Astrocyte (in vitro differentiated cells and primary cell): ENCODE results near the gene MYCBPAP. TPM values are rescaled to one million over a fixed set of nuclear protein-coding genes. Genes with fewer than 3 reads are reported as not detected.

Experiments
- DNase-seq: peaks from one replicate; pipeline ENCODE4 v3.0.0-alpha.2; 2010; ENCODE audit warnings: low read depth
- FAIRE-seq: peaks from 2 replicates; lab custom pipeline; 2011; peaks lifted over from hg19 to GRCh38; lab: Jason Lieb, UNC
- H2AFZ ChIP-seq: 2 replicates; pipeline ENCODE4 v1.6.0; 2012; ENCODE audit warnings: low read depth, low read length, inconsistent platforms
- H3K27ac ChIP-seq: 2 replicates; pipeline ENCODE4 v1.5.1; 2011; ENCODE audit warnings: low read depth, low read length, inconsistent platforms
- H3K27me3 ChIP-seq: 2 replicates; pipeline ENCODE4 v1.6.0; 2011; ENCODE audit warnings: low read length, inconsistent platforms; ENCODE audit not compliant: insufficient read depth
- H3K36me3 ChIP-seq: 2 replicates; pipeline ENCODE4 v1.5.1; 2011; ENCODE audit warnings: low read length, inconsistent platforms; ENCODE audit not compliant: insufficient read depth
- H3K4me1 ChIP-seq: 2 replicates; pipeline ENCODE4 v1.5.1; 2011; ENCODE audit warnings: low read length, inconsistent platforms; ENCODE audit not compliant: insufficient read depth
- H3K4me2 ChIP-seq: 2 replicates; pipeline ENCODE4 v1.6.0; 2012; ENCODE audit warnings: low read length, inconsistent platforms
- H3K4me3 ChIP-seq: 2 replicates; pipeline ENCODE4 v1.5.1; 2011; ENCODE audit warnings: low read depth, mild to moderate bottlenecking, low read length, inconsistent platforms; ENCODE audit not compliant: insufficient read depth
- H3K79me2 ChIP-seq: 2 replicates; pipeline ENCODE4 v1.6.0; 2012; ENCODE audit warnings: mild to moderate bottlenecking, low read length, inconsistent platforms; ENCODE audit not compliant: insufficient read depth
- H3K9ac ChIP-seq: 2 replicates; pipeline ENCODE4 v1.6.0; 2012; ENCODE audit warnings: mild to moderate bottlenecking, low read length, inconsistent platforms
- H3K9me3 ChIP-seq: 2 replicates; pipeline ENCODE4 v1.5.1; 2012; ENCODE audit warnings: low read depth, mild to moderate bottlenecking, low read length, inconsistent platforms; ENCODE audit not compliant: insufficient read depth
- H4K20me1 ChIP-seq: 2 replicates; pipeline ENCODE4 v1.6.0; 2012; ENCODE audit warnings: low read length, inconsistent platforms; ENCODE audit not compliant: insufficient read depth
- H3K27ac Mint-ChIP-seq: one replicate; pipeline ENCODE4 v1.8.0; 2021; ENCODE audit warnings: mild to moderate bottlenecking, mixed read lengths; ENCODE audit not compliant: unreplicated experiment
- H3K27me3 Mint-ChIP-seq: one replicate; pipeline ENCODE4 v1.8.0; 2021; ENCODE audit warnings: low read depth, mixed read lengths; ENCODE audit not compliant: unreplicated experiment
- H3K36me3 Mint-ChIP-seq: one replicate; pipeline ENCODE4 v1.8.0; 2021; ENCODE audit warnings: low read depth, mixed read lengths; ENCODE audit not compliant: unreplicated experiment
- H3K4me1 Mint-ChIP-seq: one replicate; pipeline ENCODE4 v1.8.0; 2021; ENCODE audit warnings: low read depth, mixed read lengths; ENCODE audit not compliant: unreplicated experiment
- H3K4me3 Mint-ChIP-seq: one replicate; pipeline ENCODE4 v1.8.0; 2021; ENCODE audit warnings: mild to moderate bottlenecking, moderate library complexity, mixed read lengths; ENCODE audit not compliant: unreplicated experiment
- H3K9me3 Mint-ChIP-seq: one replicate; pipeline ENCODE4 v1.8.0; 2021; ENCODE audit warnings: mild to moderate bottlenecking, mixed read lengths; ENCODE audit not compliant: unreplicated experiment
- CTCF ChIP-seq: IDR thresholded peaks from 2 replicates; pipeline ENCODE4 v1.5.1; 2011; ENCODE audit warnings: low read depth, mild to moderate bottlenecking, inconsistent platforms, low read length, moderate library complexity; ENCODE audit not compliant: insufficient read depth
- EZH2 ChIP-seq: IDR thresholded peaks from 2 replicates; pipeline ENCODE4 v1.6.1; 2012; ENCODE audit warnings: mild to moderate bottlenecking, low read length, inconsistent platforms; ENCODE audit not compliant: insufficient read depth
- total RNA-seq: library from RNA; stranded (reverse); gene quantifications from 2 replicates; pipeline ENCODE4 v1.2.1, GENCODE V29; 2021

The MYCBPAP gene
- total RNA-seq, 1 donor from 2014 or later: 1.4 TPM

DNA sequence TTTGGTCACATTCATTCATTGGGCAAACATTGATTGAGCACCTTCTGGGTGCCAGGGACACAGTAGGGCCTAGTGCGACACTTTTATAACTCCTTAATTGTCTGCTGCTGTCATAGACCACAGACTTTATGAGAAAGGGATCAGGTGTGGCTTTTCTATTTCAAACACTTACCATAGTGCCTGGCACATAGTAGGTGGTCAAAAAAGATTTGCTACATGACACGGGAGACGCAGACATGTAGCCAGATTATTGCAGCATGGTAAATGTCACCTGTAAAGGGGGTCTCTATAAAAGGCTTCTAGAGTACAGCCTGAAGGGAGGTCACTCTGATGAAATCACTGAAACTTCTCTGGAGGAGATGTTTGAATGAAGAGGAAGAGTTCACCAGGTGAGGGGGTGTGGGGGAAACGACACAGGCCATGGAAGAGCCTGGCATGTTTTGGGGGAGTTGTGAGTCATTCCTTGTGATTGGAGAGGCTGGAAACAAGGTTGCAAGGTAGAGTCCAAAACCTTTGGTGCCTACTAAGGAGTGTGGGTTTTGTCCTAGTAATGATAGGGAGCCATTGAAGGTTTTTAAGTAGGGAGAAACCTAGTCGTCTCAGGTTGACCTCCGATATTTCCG is 28.0 kb upstream of the MYCBPAP start:
- no peak for DNase-seq
- H3K9ac ChIP-seq: no peak overlapping the region
- H3K4me1 ChIP-seq: peaks cover 8% of the 10 kb centered on the region
- H3K36me3 Mint-ChIP-seq: peaks cover 5% of the 10 kb centered on the region
- H3K27me3 Mint-ChIP-seq: peaks cover 5% of the 10 kb centered on the region
- peaks cover 14% of the 10 kb centered on the region for H3K79me2 ChIP-seq
- H3K9me3 Mint-ChIP-seq: no peaks in the 10 kb centered on the region
- no peak overlapping the region for H3K27ac ChIP-seq
- no peak overlapping the region for H3K4me3 ChIP-seq
- peaks cover 7% of the 10 kb centered on the region for H3K27me3 ChIP-seq
- no peak for TF ChIP-seq CTCF
- no peak for TF ChIP-seq EZH2
- peaks cover 11% of the 10 kb centered on the region for H4K20me1 ChIP-seq
- peaks cover 15% of the 10 kb centered on the region for H3K36me3 ChIP-seq
- H3K4me3 Mint-ChIP-seq: peak overlapping the region; percentile 91
- H3K4me1 Mint-ChIP-seq: peaks cover 8% of the 10 kb centered on the region
- H3K9me3 ChIP-seq: no peaks in the 10 kb centered on the region
- no peak overlapping the region for H2AFZ ChIP-seq
- H3K4me2 ChIP-seq: peak overlapping the region; percentile 93
- no peak overlapping the region for H3K27ac Mint-ChIP-seq
- FAIRE-seq: no peak

- no peak overlapping the region for H3K4me3 ChIP-seq
- H2AFZ ChIP-seq: no peak overlapping the region
- FAIRE-seq: no peak
Observed at GRCh38 chr17:50480854-50481490, 27.3 kb upstream of the MYCBPAP start.

More at GRCh38 chr17:50480854-50481490, 27.3 kb upstream of the MYCBPAP start:
- no peak for DNase-seq
- Histone ChIP-seq H3K27ac (no peak overlapping the region), H3K9ac (no peak overlapping the region), H4K20me1 (peaks cover 11% of the 10 kb centered on the region), H3K36me3 (peaks cover 18% of the 10 kb centered on the region), H3K9me3 (no peaks in the 10 kb centered on the region), H3K4me1 (peaks cover 8% of the 10 kb centered on the region), H3K79me2 (peaks cover 14% of the 10 kb centered on the region), H3K4me2 (no peak overlapping the region), H3K27me3 (peaks cover 3% of the 10 kb centered on the region)
- H3K4me1 Mint-ChIP-seq: peaks cover 8% of the 10 kb centered on the region
- no peak overlapping the region for H3K27ac Mint-ChIP-seq
- H3K9me3 Mint-ChIP-seq: no peaks in the 10 kb centered on the region
- H3K36me3 Mint-ChIP-seq: peaks cover 5% of the 10 kb centered on the region
- peak overlapping the region; percentile 21 for H3K4me3 Mint-ChIP-seq
- peaks cover 5% of the 10 kb centered on the region for H3K27me3 Mint-ChIP-seq
- TF ChIP-seq EZH2 (no peak), CTCF (no peak)
